H1 (cell line): ENCODE results near the gene TBC1D9. TPM values are rescaled to one million over a fixed set of nuclear protein-coding genes. Genes with fewer than 3 reads are reported as not detected.
A peak's percentile ranks its signal among the peaks of the same experiment; 100 is the strongest.

ENCODE experiments used
- CTCF ChIA-PET: fragments of 300-600 bp; sonication (Branson Sonifier 250); formaldehyde crosslinking; loops from one replicate; lab custom pipeline; 2021; ENCODE audit not compliant: partially characterized antibody; lab: Charles Lee
- POLR2A ChIA-PET: fragments of 300-600 bp; sonication (Branson Sonifier 250); formaldehyde crosslinking; loops from one replicate; lab custom pipeline; 2021; ENCODE audit warnings: inconsistent platforms; ENCODE audit not compliant: partially characterized antibody; lab: Charles Lee
- DNase-seq, 2 experiments: peaks; one replicate each; pipeline versions ENCODE4 v3.0.0 to v3.0.0-alpha.2; 2010 to 2022; ENCODE audit warnings: low spot score in 2 of 2, low read depth in 1 of 2, mixed read lengths in 1 of 2
- FAIRE-seq: peaks from 2 replicates; lab custom pipeline; 2011; peaks lifted over from hg19 to GRCh38; lab: Jason Lieb, UNC
- H2AFZ ChIP-seq: 2 replicates; pipeline ENCODE4 v1.8.1; 2012; ENCODE audit warnings: low read length, inconsistent platforms
- H2AK5ac ChIP-seq: 2 replicates; pipeline ENCODE4 v1.6.1; 2013; ENCODE audit warnings: low read depth, low read length
- H2BK120ac ChIP-seq: replicated peaks from 2 replicates; pipeline ENCODE3; 2013; ENCODE audit warnings: low read depth, low read length, inconsistent platforms
- H2BK12ac ChIP-seq: 2 replicates; pipeline ENCODE4 v1.6.1; 2013; ENCODE audit warnings: low read depth, low read length
- H2BK15ac ChIP-seq: 2 replicates; pipeline ENCODE4 v1.6.1; 2013; ENCODE audit warnings: low read length
- H2BK20ac ChIP-seq: 2 replicates; pipeline ENCODE4 v1.6.1; 2013; ENCODE audit warnings: low read length
- H2BK5ac ChIP-seq: 2 replicates; pipeline ENCODE4 v1.6.1; 2013; ENCODE audit warnings: low read depth, low read length
- H3K14ac ChIP-seq: 2 replicates; pipeline ENCODE4 v1.6.1; 2013; ENCODE audit warnings: inconsistent platforms; ENCODE audit not compliant: insufficient read length
- H3K18ac ChIP-seq: 2 replicates; pipeline ENCODE4 v1.6.1; 2013; ENCODE audit warnings: low read length; ENCODE audit errors: extremely low read depth
- H3K23ac ChIP-seq: 2 replicates; pipeline ENCODE4 v1.6.1; 2013; ENCODE audit warnings: inconsistent platforms; ENCODE audit not compliant: insufficient read length
- H3K23me2 ChIP-seq: 2 replicates; pipeline ENCODE4 v1.6.1; 2013; ENCODE audit warnings: low read depth, low read length
- H3K27ac ChIP-seq: 2 replicates; pipeline ENCODE4 v1.6.1; 2011; ENCODE audit warnings: low read depth, low read length, inconsistent platforms
- H3K27me3 ChIP-seq, 4 experiments: replicated peaks in 1 of 4; 1 replicate in 1 of 4; 2 replicates in 3 of 4; pipeline versions ENCODE4 v1.6.1 to v1.8.1; 2011 to 2013; ENCODE audit warnings: low read length in 3 of 4, mild to moderate bottlenecking in 3 of 4, inconsistent platforms in 2 of 4, mixed read lengths in 2 of 4, moderate library complexity in 1 of 4; ENCODE audit not compliant: control insufficient read depth in 3 of 4, insufficient read depth in 3 of 4; ENCODE audit errors: extremely low read depth in 1 of 4
- H3K36me3 ChIP-seq, 4 experiments: 2 replicates each; pipeline versions ENCODE4 v1.6.1 to v1.8.1; 2011 to 2013; ENCODE audit warnings: mild to moderate bottlenecking in 4 of 4, low read length in 3 of 4, moderate library complexity in 2 of 4, control low read depth in 1 of 4, inconsistent platforms in 1 of 4; ENCODE audit not compliant: insufficient read depth in 4 of 4, control insufficient read depth in 2 of 4
- H3K4ac ChIP-seq: replicated peaks from 2 replicates; pipeline ENCODE3; 2013; ENCODE audit warnings: low read length, low read depth, mixed read lengths, inconsistent platforms; ENCODE audit not compliant: insufficient read length
- H3K4me1 ChIP-seq, 4 experiments: replicated peaks in 1 of 4; 1 replicate in 1 of 4; 2 replicates in 3 of 4; pipeline versions ENCODE4 v1.6.1 to v1.8.1; 2011 to 2013; ENCODE audit warnings: low read length in 3 of 4, inconsistent platforms in 2 of 4, mixed read lengths in 1 of 4; ENCODE audit not compliant: insufficient read depth in 4 of 4, control insufficient read depth in 3 of 4
- H3K4me2 ChIP-seq, 2 experiments: 2 replicates each; pipeline versions ENCODE4 v1.6.1 to v1.8.1; 2011 to 2013; ENCODE audit warnings: low read depth in 2 of 2, low read length in 2 of 2, control low read depth in 1 of 2, inconsistent platforms in 1 of 2, mild to moderate bottlenecking in 1 of 2; ENCODE audit not compliant: insufficient read depth in 1 of 2
- H3K4me3 ChIP-seq, 4 experiments: fragments of 200-600, 300-600 bp in 1 of 4; sonication (generic), shearing (Covaris generic), sonication (Bioruptor Twin) in 1 of 4; 2 replicates each; pipeline versions ENCODE4 v1.5.1 to v1.8.1; 2011 to 2016; ENCODE audit warnings: low read length in 4 of 4, low read depth in 3 of 4, control low read depth in 2 of 4, inconsistent platforms in 2 of 4, mild to moderate bottlenecking in 2 of 4, mixed read lengths in 1 of 4, moderate library complexity in 1 of 4; ENCODE audit not compliant: insufficient read depth in 2 of 4; ENCODE audit errors: extremely low read depth in 1 of 4
- H3K56ac ChIP-seq: replicated peaks from 2 replicates; pipeline ENCODE3; 2013; ENCODE audit warnings: low read depth, mild to moderate bottlenecking, mixed read lengths, low read length, inconsistent platforms; ENCODE audit not compliant: insufficient read length
- H3K79me1 ChIP-seq: 2 replicates; pipeline ENCODE4 v1.6.1; 2013; ENCODE audit warnings: low read depth, low read length, control low read depth
- H3K79me2 ChIP-seq, 2 experiments: 2 replicates each; pipeline versions ENCODE4 v1.6.1 to v1.8.1; 2012 to 2013; ENCODE audit warnings: low read length in 2 of 2, mild to moderate bottlenecking in 2 of 2, inconsistent platforms in 1 of 2; ENCODE audit not compliant: insufficient read depth in 2 of 2, control insufficient read depth in 1 of 2
- H3K9ac ChIP-seq, 4 experiments: replicated peaks in 1 of 4; 1 replicate in 1 of 4; 2 replicates in 3 of 4; pipeline versions ENCODE4 v1.6.1 to v1.8.1; 2011 to 2013; ENCODE audit warnings: low read depth in 3 of 4, low read length in 3 of 4, control low read depth in 2 of 4, mild to moderate bottlenecking in 2 of 4, moderate library complexity in 2 of 4, inconsistent platforms in 1 of 4; ENCODE audit errors: extremely low read depth in 1 of 4
- H3K9me3 ChIP-seq, 2 experiments: 2 replicates each; pipeline versions ENCODE4 v1.6.1 to v1.8.1; 2012 to 2013; ENCODE audit warnings: mild to moderate bottlenecking in 2 of 2, moderate library complexity in 2 of 2, control low read depth in 1 of 2, inconsistent platforms in 1 of 2, low read depth in 1 of 2, low read length in 1 of 2, mixed read lengths in 1 of 2; ENCODE audit not compliant: insufficient read depth in 2 of 2
- H4K20me1 ChIP-seq, 2 experiments: replicated peaks in 1 of 2; 2 replicates each; pipeline versions ENCODE3 to v1.8.1; 2011 to 2013; ENCODE audit warnings: inconsistent platforms in 2 of 2, low read length in 2 of 2, mild to moderate bottlenecking in 1 of 2; ENCODE audit not compliant: insufficient read depth in 2 of 2, control insufficient read depth in 1 of 2
- H4K5ac ChIP-seq: 2 replicates; pipeline ENCODE4 v1.6.1; 2013; ENCODE audit warnings: low read length, low read depth, mixed read lengths, inconsistent platforms; ENCODE audit not compliant: insufficient read length
- H4K8ac ChIP-seq: 2 replicates; pipeline ENCODE4 v1.8.0; 2013; ENCODE audit warnings: mild to moderate bottlenecking, moderate library complexity, low read length, inconsistent platforms; ENCODE audit not compliant: insufficient read depth; ENCODE audit errors: extremely low read depth
- H4K91ac ChIP-seq: replicated peaks from 2 replicates; pipeline ENCODE3; 2013; ENCODE audit warnings: low read length, mixed read lengths, inconsistent platforms; ENCODE audit not compliant: insufficient read length
- BACH1 ChIP-seq: IDR thresholded peaks from 2 replicates; pipeline ENCODE4 v1.6.1; 2012; ENCODE audit warnings: low read length, improper control_type of control experiment
- CBX5 ChIP-seq: fragments of 300-800, 300-1000 bp; sonication (generic); IDR thresholded peaks from 2 replicates; pipeline ENCODE4 v1.7.1; 2016; ENCODE audit warnings: antibody characterized with exemption, low read length, low read depth
- CEBPB ChIP-seq: IDR thresholded peaks from 2 replicates; pipeline ENCODE4 v1.6.1; 2012; ENCODE audit warnings: low read depth, low read length
- CHD2 ChIP-seq: IDR thresholded peaks from 2 replicates; pipeline ENCODE4 v1.6.1; 2012; ENCODE audit warnings: low read length, improper control_type of control experiment
- GABPA ChIP-seq: IDR thresholded peaks from 2 replicates; pipeline ENCODE4 v1.6.1; 2011; ENCODE audit warnings: mild to moderate bottlenecking, low read length, moderate library complexity, borderline replicate concordance; ENCODE audit not compliant: insufficient read depth
- NRF1 ChIP-seq: IDR thresholded peaks from 2 replicates; pipeline ENCODE4 v1.6.1; 2011; ENCODE audit warnings: mild to moderate bottlenecking, low read depth, low read length, improper control_type of control experiment
- POLR2A ChIP-seq, 2 experiments: IDR thresholded peaks; 1 replicate in 1 of 2; 2 replicates in 1 of 2; pipeline ENCODE4 v1.6.1; 2011; ENCODE audit warnings: low read depth in 2 of 2, low read length in 2 of 2, mild to moderate bottlenecking in 2 of 2; ENCODE audit errors: control extremely low read depth in 1 of 2
- RNF2 ChIP-seq: fragments of 200-900, 300-1000 bp; sonication (generic); IDR thresholded peaks from 2 replicates; pipeline ENCODE4 v1.7.1; 2016; ENCODE audit warnings: borderline replicate concordance, low read depth, mild to moderate bottlenecking, antibody characterized with exemption, low read length; ENCODE audit not compliant: poor library complexity, severe bottlenecking; ENCODE audit errors: missing control alignments
- TAF1 ChIP-seq: IDR thresholded peaks from 2 replicates; pipeline ENCODE4 v1.6.1; 2011; ENCODE audit warnings: mild to moderate bottlenecking, low read depth, low read length
- ZNF274 ChIP-seq: IDR thresholded peaks from 2 replicates; pipeline ENCODE4 v1.7.0; 2012; ENCODE audit warnings: low read length, borderline replicate concordance; ENCODE audit errors: extremely low read depth
- WGBS, 2 experiments: shearing (Covaris generic) in 1 of 2; methylation state at CpG; one replicate each; pipeline versions ENCODE4 v1.1.6 to v1.1.7; 2013 to 2015; ENCODE audit warnings: low lambda C conversion rate in 2 of 2, mixed read lengths in 2 of 2, inconsistent platforms in 1 of 2, low coverage in 1 of 2, missing lambda C conversion rate in 1 of 2; ENCODE audit not compliant: insufficient replicate concordance in 2 of 2, insufficient coverage in 1 of 2, insufficient read length in 1 of 2; ENCODE audit errors: extremely low coverage in 1 of 2, missing lambda C conversion rate in 1 of 2; 5-methylcytosine and 5-hydroxymethylcytosine counted together
- polyA plus RNA-seq, 7 experiments: library from polyadenylated mRNA; depleted of rRNA in 3 of 7; stranded (reverse) in 5 of 7; unstranded in 2 of 7; fragments of >200 nt in 5 of 7; fragments of 200-250 nt in 2 of 7; gene quantifications; 1 replicate in 5 of 7; 2 replicates in 1 of 7; 4 replicates in 1 of 7; pipeline versions ENCODE4 v1.2.1 to v1.2.3, GENCODE V29; 2011 to 2013; ENCODE audit warnings: missing spikeins in 2 of 7, mixed read lengths in 2 of 7
- total RNA-seq: library from RNA; stranded (reverse); fragmentation: NEBNext Ultra II Directional; extraction: Animal tissue kit (Norgen Biotek cat#: 25700); gene quantifications from 2 replicates; pipeline ENCODE4 v1.2.1, GENCODE V29; 2021

The TBC1D9 gene
- total and polyA plus RNA-seq, 2 of the 8 experiments (the other 6 are each of a cell fraction or from before 2014, with no cell fraction given), result 0.94 to 1.0 TPM

DNA sequence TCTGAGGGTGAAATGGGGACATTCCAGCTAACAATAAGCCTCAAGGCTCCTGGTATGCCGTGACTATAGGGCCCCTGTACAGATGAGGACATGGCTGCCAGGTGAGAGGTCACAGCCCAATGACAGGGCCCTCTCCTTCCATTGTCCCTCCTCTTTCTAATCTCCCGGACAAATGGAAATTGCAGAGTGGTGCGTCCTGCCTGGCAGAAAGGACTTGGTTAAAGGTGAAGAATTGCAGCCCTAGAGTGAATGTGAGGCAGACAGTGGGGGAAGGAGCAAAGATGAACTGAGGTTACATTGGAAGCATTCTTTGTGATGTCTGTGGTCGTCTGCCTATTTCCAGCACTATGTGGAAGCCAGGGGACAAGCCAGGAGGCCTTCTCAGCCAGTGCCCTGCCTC lies 180.7 kb downstream of the TBC1D9 start:
- TF ChIP-seq TAF1 (no peak), GABPA (no peak), NRF1 (no peak), POLR2A (IDR thresholded peaks at IDR 0.05; ENCODE audit: control extremely low read depth in 1 of 2, low read depth in 2 of 2, low read length in 2 of 2) (no peak), BACH1 (no peak), CHD2 (no peak), CEBPB (no peak), CBX5 (no peak), ZNF274 (no peak), RNF2 (no peak)
- TF ChIP-seq, all 59 proteins: peak for 0
- no peak overlapping the region for H3K18ac ChIP-seq
- H3K27me3 ChIP-seq, result peaks cover 0 to 13% (median 4%) of the 10 kb centered on the region in 4 experiments; a peak in 6 of 7 replicates
- H3K4me1 ChIP-seq, result no peaks in the 10 kb centered on the region
- H2AFZ ChIP-seq, result peak overlapping the region; percentile 59; the same call in 1 of the 2 replicates
- no peak overlapping the region for H3K23ac ChIP-seq
- no peak overlapping the region for H2AK5ac ChIP-seq
- no peak overlapping the region for H3K14ac ChIP-seq
- no peaks in the 10 kb centered on the region for H3K79me2 ChIP-seq
- H3K36me3 ChIP-seq, result no peaks in the 10 kb centered on the region
- H2BK120ac ChIP-seq, result no peak overlapping the region
- no peaks in the 10 kb centered on the region for H4K20me1 ChIP-seq
- WGBS, 2 experiments, result 87% methylated on average over 4 of the region's 4 CpGs; no CpG with 5 or more reads in 1 of the 2 experiments
- no peak overlapping the region; the same call in 1 of the 2 replicates for H4K8ac ChIP-seq
- no peak overlapping the region for H3K4me3 ChIP-seq
- no peak overlapping the region for H3K4me2 ChIP-seq
- no peak overlapping the region for H2BK5ac ChIP-seq
- no peak overlapping the region for H4K5ac ChIP-seq
- no peak overlapping the region for H4K91ac ChIP-seq
- no peak overlapping the region for H2BK20ac ChIP-seq
- H3K56ac ChIP-seq, result no peak overlapping the region
- no peak for FAIRE-seq
- ChIA-PET POLR2A (no interaction called here), CTCF (no interaction called here)
- no peaks in the 10 kb centered on the region for H3K23me2 ChIP-seq
- no peak overlapping the region for H3K9ac ChIP-seq
- H3K4ac ChIP-seq, result no peak overlapping the region
- H2BK15ac ChIP-seq, result no peak overlapping the region
- H3K9me3 ChIP-seq, result peaks cover 0 to 3% of the 10 kb centered on the region in 2 experiments; a peak in 1 of 4 replicates
- no peaks in the 10 kb centered on the region for H3K79me1 ChIP-seq
- H2BK12ac ChIP-seq, result no peak overlapping the region
- H3K27ac ChIP-seq, result no peak overlapping the region
- DNase-seq, result no peak
